ENCODE data around the gene LHFPL4. TPM values are rescaled to one million over a fixed set of nuclear protein-coding genes. Genes with fewer than 3 reads are reported as not detected.
A peak's percentile ranks its signal among the peaks of the same experiment; 100 is the strongest.

Gene LHFPL4
- polyA plus RNA-seq, 3 donors = not detected

GRCh38 chr3:9491506-9491905 lies 62.1 kb downstream of the LHFPL4 start:
- H3K9me3 Mint-ChIP-seq = peaks cover 5 to 18% (median 10%) of the 10 kb centered on the region in 7 donors
- H3K79me2 ChIP-seq (ENCODE audit: insufficient read depth, low read length) = no peaks in the 10 kb centered on the region
- H3K27me3 Mint-ChIP-seq (ENCODE audit: low read depth in 3 of 3) = peaks cover 2 to 9% (median 3%) of the 10 kb centered on the region in 3 donors
- no peak overlapping the region for H3K4me3 ChIP-seq (replicated peaks in 1 of 3; ENCODE audit: low read depth in 2 of 3, low read length in 3 of 3)
- DNase-seq = no peak
- WGBS (ENCODE audit: insufficient coverage) = 80% methylated on average over 1 of the region's 3 CpGs
- no peak overlapping the region for H3K9ac ChIP-seq (ENCODE audit: insufficient read depth, low read length, poor library complexity, severe bottlenecking)
- intact Hi-C loops (cut with micrococcal nuclease) = no loop called here
- H2AFZ ChIP-seq (ENCODE audit: insufficient read depth, low read depth, low read length, poor library complexity, severe bottlenecking) = no peak overlapping the region
- no peak overlapping the region for H3K27ac ChIP-seq (ENCODE audit: low read depth in 1 of 2, low read length in 2 of 2)
- peaks cover 3 to 13% of the 10 kb centered on the region in 2 donors for H3K9me3 ChIP-seq (replicated peaks in 1 of 2; ENCODE audit: control insufficient read depth in 1 of 2, insufficient read depth in 1 of 2, low read length in 2 of 2)
- H3K36me3 ChIP-seq (replicated peaks in 1 of 2; ENCODE audit: control insufficient read depth in 1 of 2, insufficient read depth in 2 of 2, low read length in 2 of 2) = peaks cover 0 to 7% of the 10 kb centered on the region in 2 donors
- no peaks in the 10 kb centered on the region for H3K4me1 Mint-ChIP-seq
- H3K27me3 ChIP-seq (ENCODE audit: control insufficient read depth in 2 of 2, insufficient read depth in 2 of 2, low read length in 2 of 2) = no peaks in the 10 kb centered on the region
- H3K4me1 ChIP-seq (ENCODE audit: control insufficient read depth in 1 of 2, insufficient read depth in 2 of 2, low read length in 2 of 2) = no peaks in the 10 kb centered on the region
- peaks cover 3 to 10% of the 10 kb centered on the region in 2 donors for H3K36me3 Mint-ChIP-seq
- no peak overlapping the region for H3K4me2 ChIP-seq (replicated peaks; ENCODE audit: extremely low read depth, low read length, poor library complexity, severe bottlenecking)
- peak overlapping the region in 1 of 7 donors; percentile 1 for H3K27ac Mint-ChIP-seq
- no peaks in the 10 kb centered on the region for H4K20me1 ChIP-seq (ENCODE audit: insufficient read depth, low read length)
- TF ChIP-seq CTCF (IDR thresholded peaks at IDR 0.05) = no peak
- H3K4me3 Mint-ChIP-seq = no peak overlapping the region

GRCh38 chr3:9485248-9485647 lies 68.4 kb downstream of the LHFPL4 start:
- H3K4me3 Mint-ChIP-seq = no peak overlapping the region
- intact Hi-C loops (cut with micrococcal nuclease) = no loop called here
- no CpG with 5 or more reads among the region's 1 CpG for WGBS (ENCODE audit: insufficient coverage)

More at GRCh38 chr3:9485248-9485647, 68.4 kb downstream of the LHFPL4 start:
- TF ChIP-seq CTCF (IDR thresholded peaks at IDR 0.05) = no peak
- no peaks in the 10 kb centered on the region for H4K20me1 ChIP-seq (ENCODE audit: insufficient read depth, low read length)
- peaks cover 14 to 46% of the 10 kb centered on the region in 2 donors for H3K36me3 ChIP-seq (replicated peaks in 1 of 2; ENCODE audit: control insufficient read depth in 1 of 2, insufficient read depth in 2 of 2, low read length in 2 of 2)
- H3K4me1 ChIP-seq (ENCODE audit: control insufficient read depth in 1 of 2, insufficient read depth in 2 of 2, low read length in 2 of 2) = no peaks in the 10 kb centered on the region
- H3K9ac ChIP-seq (ENCODE audit: insufficient read depth, low read length, poor library complexity, severe bottlenecking) = no peak overlapping the region
- no peak overlapping the region for H2AFZ ChIP-seq (ENCODE audit: insufficient read depth, low read depth, low read length, poor library complexity, severe bottlenecking)
- DNase-seq = no peak
- no peak overlapping the region for H3K27ac Mint-ChIP-seq
- no peaks in the 10 kb centered on the region for H3K27me3 Mint-ChIP-seq (ENCODE audit: low read depth in 3 of 3)
- H3K4me1 Mint-ChIP-seq = no peaks in the 10 kb centered on the region
- no peaks in the 10 kb centered on the region for H3K79me2 ChIP-seq (ENCODE audit: insufficient read depth, low read length)
- H3K27me3 ChIP-seq (ENCODE audit: control insufficient read depth in 2 of 2, insufficient read depth in 2 of 2, low read length in 2 of 2) = no peaks in the 10 kb centered on the region
- no peak overlapping the region for H3K27ac ChIP-seq (ENCODE audit: low read depth in 1 of 2, low read length in 2 of 2)
- H3K4me2 ChIP-seq (replicated peaks; ENCODE audit: extremely low read depth, low read length, poor library complexity, severe bottlenecking) = no peak overlapping the region
- H3K9me3 ChIP-seq (replicated peaks in 1 of 2; ENCODE audit: control insufficient read depth in 1 of 2, insufficient read depth in 1 of 2, low read length in 2 of 2) = peaks cover 3 to 13% of the 10 kb centered on the region in 2 donors
- peaks cover 30 to 50% of the 10 kb centered on the region in 2 donors for H3K36me3 Mint-ChIP-seq
- H3K9me3 Mint-ChIP-seq = peaks cover 7 to 18% (median 11%) of the 10 kb centered on the region in 7 donors
- no peak overlapping the region for H3K4me3 ChIP-seq (replicated peaks in 1 of 3; ENCODE audit: low read depth in 2 of 3, low read length in 3 of 3)
